ENCODE data around the gene PITHD1. TPM values are rescaled to one million over a fixed set of nuclear protein-coding genes. Genes with fewer than 3 reads are reported as not detected.

The PITHD1 gene
- total RNA-seq, 4 donors from 2014 or later = 46.5 to 71.4 (median 53.4) TPM

- TF ChIP-seq CTCF (IDR thresholded peaks at IDR 0.05; ENCODE audit: low read depth) = no peak
Measured at GRCh38 chr1:23779826-23780371, 1.7 kb downstream of the PITHD1 start.

GRCh38 chr1:23784846-23785245 is 6.6 kb downstream of the PITHD1 start:
- no peak for TF ChIP-seq CTCF (IDR thresholded peaks at IDR 0.05; ENCODE audit: low read depth)

GRCh38 chr1:23787701-23788100 is 9.5 kb downstream of the PITHD1 start:
- TF ChIP-seq CTCF (IDR thresholded peaks at IDR 0.05; ENCODE audit: low read depth) = no peak

GRCh38 chr1:23788695-23789094 is 10.5 kb downstream of the PITHD1 start:
- no peak for TF ChIP-seq CTCF (IDR thresholded peaks at IDR 0.05; ENCODE audit: low read depth)

GRCh38 chr1:23790696-23791515 is 12.7 kb downstream of the PITHD1 start, which contains the start of gene LYPLA2:
Gene LYPLA2, plus strand, starts transcription at chr1:23791145. Its CDS starts 1,538 bp downstream, at chr1:23792683.
- TF ChIP-seq CTCF (IDR thresholded peaks at IDR 0.05; ENCODE audit: low read depth) = no peak

GRCh38 chr1:23791516-23792047 is 13.4 kb downstream of the PITHD1 start:
- no peak for TF ChIP-seq CTCF (IDR thresholded peaks at IDR 0.05; ENCODE audit: low read depth)

Data from subcutaneous adipose tissue (tissue), 4 donors.